ENCODE measurements around the gene DYNLT4. TPM values are rescaled to one million over a fixed set of nuclear protein-coding genes. Genes with fewer than 3 reads are reported as not detected.

Gene DYNLT4
- total and polyA plus RNA-seq, 2 donors (not counting 3 experiments of a cell fraction or from before 2014, with no cell fraction given) = 0.46 to 0.62 TPM

DNA sequence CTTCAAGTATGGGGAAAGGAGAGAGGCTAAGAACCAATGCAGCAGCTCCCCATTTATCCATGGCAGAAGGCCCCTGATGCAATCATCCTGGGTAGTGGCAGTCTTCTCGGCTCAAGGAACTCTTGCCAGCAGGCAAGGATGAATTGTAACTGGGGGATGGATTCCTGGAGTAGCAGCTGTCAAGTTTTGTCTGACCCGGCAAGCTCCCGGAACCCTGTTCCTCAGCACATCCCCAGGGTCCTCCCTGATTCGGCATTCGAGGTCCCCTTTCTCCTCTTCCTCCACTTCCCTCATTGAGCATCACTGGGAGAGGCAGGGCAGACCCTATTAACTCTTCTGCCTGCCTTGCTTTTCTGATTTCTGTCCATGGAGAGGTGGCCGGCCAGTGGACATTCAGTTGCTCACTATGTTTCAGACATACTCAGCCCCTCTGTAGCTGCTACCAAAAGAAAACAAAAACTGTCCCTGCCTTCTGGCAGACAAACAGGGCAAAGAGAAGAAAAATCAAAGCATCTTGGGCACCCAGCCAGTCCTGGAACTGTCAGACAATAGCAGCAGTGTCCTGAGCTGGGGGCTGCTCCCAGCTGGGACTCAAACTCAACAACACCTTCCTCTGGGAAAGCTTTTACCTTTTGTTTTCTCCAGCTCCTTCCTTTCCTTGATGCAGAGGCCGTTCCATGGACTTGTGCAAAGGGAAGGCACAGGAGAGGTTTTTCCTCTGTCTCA lies 41.5 kb upstream of the DYNLT4 start:
- no peak overlapping the region for H3K27ac ChIP-seq (ENCODE audit: insufficient read depth, low read depth, low read length)
- BruUV-seq (replicated peaks) = no TSS peak
- TF ChIP-seq, protein P1, sequence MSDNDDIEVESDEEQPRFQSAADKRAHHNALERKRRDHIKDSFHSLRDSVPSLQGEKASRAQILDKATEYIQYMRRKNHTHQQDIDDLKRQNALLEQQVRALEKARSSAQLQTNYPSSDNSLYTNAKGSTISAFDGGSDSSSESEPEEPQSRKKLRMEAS (IDR thresholded peaks at IDR 0.05; ENCODE audit: insufficient read depth, insufficient read length) = no peak
- TF ChIP-seq CTCF (IDR thresholded peaks at IDR 0.05; ENCODE audit: extremely low read depth in 1 of 2, insufficient read depth in 1 of 2, low read depth in 1 of 2, low read length in 2 of 2) (no peak), FOS (IDR thresholded peaks at IDR 0.05; ENCODE audit: borderline replicate concordance, insufficient read depth, low read length) (no peak), JUN (IDR thresholded peaks at IDR 0.05; ENCODE audit: borderline replicate concordance, insufficient read depth, insufficient read length, low read depth) (no peak), MYC (IDR thresholded peaks at IDR 0.05; ENCODE audit: low read depth, low read length) (no peak)
- no peaks in the 10 kb centered on the region for H3K27me3 ChIP-seq (ENCODE audit: control insufficient read depth in 2 of 2, insufficient read depth in 2 of 2, low read length in 2 of 2)
- no peak for FAIRE-seq
- no peaks in the 10 kb centered on the region for H3K4me1 ChIP-seq (ENCODE audit: control insufficient read depth, extremely low read depth, insufficient read depth, low read length)
- no peaks in the 10 kb centered on the region for H3K9me1 ChIP-seq (replicated peaks; ENCODE audit: control insufficient read depth, extremely low read depth, insufficient read depth, low read length)
- no peaks in the 10 kb centered on the region for H3K79me2 ChIP-seq (ENCODE audit: control insufficient read depth, insufficient read depth, low read length)
- no peak overlapping the region for H3K9ac ChIP-seq (replicated peaks; ENCODE audit: extremely low read depth, insufficient read depth, low read length)
- ChIA-PET CTCF (interaction anchor here (0.9 to 2.6 kb wide), 4 partner anchors 36 to 138 kb away, joined by 3 to 7 read pairs (median 4); partner anchors contain the start of gene EIF2B3), POLR2A (interaction anchor here (1.1 kb wide), 1 partner anchor 73 kb away, joined by 3 read pairs; the partner anchor contains the start of gene RPS8)
- no peak overlapping the region for H2AFZ ChIP-seq (ENCODE audit: low read depth, low read length)
- dilution Hi-C loops (cut with MboI; ENCODE audit: extremely low pct_ligation_motif_present, low sequenced_read_pairs) (no loop called here), intact Hi-C loops (cut with micrococcal nuclease) (no loop called here)
- no peak overlapping the region for H3K4me2 ChIP-seq (ENCODE audit: insufficient read depth, low read length)
- no peak overlapping the region for H3K4me3 ChIP-seq (replicated peaks in 1 of 3; ENCODE audit: insufficient read depth in 1 of 3, low read depth in 1 of 3, low read length in 3 of 3)
- DNase-seq (ENCODE audit: low read depth, low spot score) = peak; percentile 26
- peaks cover 0 to 3% of the 10 kb centered on the region in 2 experiments for H3K36me3 ChIP-seq (ENCODE audit: control insufficient read depth in 2 of 2, extremely low read depth in 1 of 2, insufficient read depth in 2 of 2, low read length in 2 of 2)
- H4K20me1 ChIP-seq (replicated peaks; ENCODE audit: control insufficient read depth, extremely low read depth, insufficient read depth, low read length) = no peaks in the 10 kb centered on the region
- H3K9me3 ChIP-seq (replicated peaks; ENCODE audit: control insufficient read depth, insufficient read depth, low read length) = no peaks in the 10 kb centered on the region
